Epidermal melanocyte (primary cell): Measurements from ENCODE around the gene FUNDC1.

Source experiments
- DNase-seq: peaks from one replicate; pipeline ENCODE4 v3.0.0; 2011; ENCODE audit warnings: low spot score; ENCODE audit not compliant: insufficient read length

The FUNDC1 gene

DNA sequence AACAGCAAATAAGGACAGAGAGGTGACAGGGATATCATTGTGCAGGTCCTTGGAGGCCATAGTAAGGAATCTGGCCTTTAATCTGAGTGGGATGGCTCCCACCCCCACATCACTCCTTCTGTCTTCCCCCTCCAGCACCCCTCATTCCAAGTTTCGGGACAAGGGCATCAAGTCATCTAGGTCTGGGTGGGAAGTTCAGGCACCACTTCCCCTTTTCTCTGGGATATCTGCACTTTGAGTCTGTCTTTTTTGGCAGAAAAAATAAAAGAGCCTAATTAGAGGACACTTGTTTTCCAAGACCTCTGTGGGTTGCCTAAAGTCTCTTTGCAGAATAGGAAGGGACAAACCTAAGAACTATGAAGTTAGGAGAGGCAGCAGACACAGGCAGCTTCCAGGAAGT lies 60.1 kb downstream of the FUNDC1 start:
- DNase-seq: no peak

DNA sequence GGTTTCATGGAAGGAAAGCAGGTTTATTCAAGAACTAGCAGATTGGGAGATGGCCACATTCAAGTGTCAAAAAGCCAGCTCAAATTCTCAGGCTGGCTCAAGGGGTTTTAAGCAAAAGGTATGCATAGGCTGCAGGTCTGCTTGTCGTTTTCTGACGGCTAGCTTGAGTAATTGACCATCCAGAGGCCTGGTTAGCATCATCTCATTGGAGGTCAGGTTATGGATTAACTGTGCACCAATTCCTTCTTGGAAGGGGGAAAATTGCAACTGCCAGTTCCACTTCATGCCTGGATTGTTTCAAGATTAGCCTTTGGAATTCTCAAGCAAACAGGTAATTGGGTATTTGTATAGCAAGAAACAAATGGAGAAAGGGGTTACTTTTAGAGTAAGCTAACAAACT lies 62.1 kb downstream of the FUNDC1 start:
- DNase-seq: no peak

DNA sequence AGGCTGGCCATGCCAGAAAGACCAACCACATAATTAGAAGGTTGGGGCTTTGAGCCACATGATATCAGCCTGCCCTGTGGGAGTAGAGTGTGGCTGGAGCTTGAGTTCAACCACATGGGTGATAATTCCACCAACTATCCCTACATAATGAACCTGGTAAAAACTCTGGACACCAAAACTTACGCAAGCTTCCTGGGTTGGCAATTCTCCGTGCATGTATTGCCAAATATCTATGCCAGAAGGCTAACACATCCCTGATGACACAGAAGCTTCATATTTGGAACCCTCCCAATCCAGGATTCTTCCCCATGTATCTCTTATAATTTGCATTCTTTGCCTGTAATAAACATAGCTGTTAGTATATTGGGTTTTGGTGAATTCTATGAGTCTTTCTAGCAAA lies 68.2 kb downstream of the FUNDC1 start:
- DNase-seq: no peak
